Neutrophil (primary cell): ENCODE measurements around the gene CCZ1.
"Not testable (repeated sequence)": the region's sequence is repeated elsewhere in the genome, so short reads cannot be mapped to it uniquely, and the experiment has no call there.

Experiments
- H3K27ac ChIP-seq: fragments of 200-600 bp; sonication (generic); 2 replicates; pipeline ENCODE4 v1.5.1; 2016; ENCODE audit warnings: mild to moderate bottlenecking, moderate library complexity
- H3K27me3 ChIP-seq: fragments of 200-600 bp; sonication (generic); 2 replicates; pipeline ENCODE4 v1.6.0; 2016; ENCODE audit warnings: mild to moderate bottlenecking
- H3K36me3 ChIP-seq: fragments of 200-600 bp; sonication (generic); 2 replicates; pipeline ENCODE4 v1.5.1; 2017
- H3K4me1 ChIP-seq, 2 experiments: fragments of 200-600 bp in 1 of 2; sonication (generic) in 1 of 2; 1 replicate in 1 of 2; 2 replicates in 1 of 2; pipeline versions ENCODE4 v1.5.1 to v1.6.1; 2013 to 2016; ENCODE audit warnings: low read depth in 1 of 2, low read length in 1 of 2, mild to moderate bottlenecking in 1 of 2, moderate library complexity in 1 of 2; ENCODE audit not compliant: control insufficient read depth in 1 of 2, insufficient read depth in 1 of 2
- H3K4me3 ChIP-seq, 2 experiments: fragments of 200-600 bp in 1 of 2; sonication (generic) in 1 of 2; 1 replicate in 1 of 2; 2 replicates in 1 of 2; pipeline ENCODE4 v1.5.1; 2013 to 2016; ENCODE audit warnings: low read depth in 1 of 2, low read length in 1 of 2, mild to moderate bottlenecking in 1 of 2, moderate library complexity in 1 of 2
- H3K9me3 ChIP-seq: fragments of 200-600 bp; sonication (generic); 2 replicates; pipeline ENCODE4 v1.5.1; 2016

Gene CCZ1

DNA sequence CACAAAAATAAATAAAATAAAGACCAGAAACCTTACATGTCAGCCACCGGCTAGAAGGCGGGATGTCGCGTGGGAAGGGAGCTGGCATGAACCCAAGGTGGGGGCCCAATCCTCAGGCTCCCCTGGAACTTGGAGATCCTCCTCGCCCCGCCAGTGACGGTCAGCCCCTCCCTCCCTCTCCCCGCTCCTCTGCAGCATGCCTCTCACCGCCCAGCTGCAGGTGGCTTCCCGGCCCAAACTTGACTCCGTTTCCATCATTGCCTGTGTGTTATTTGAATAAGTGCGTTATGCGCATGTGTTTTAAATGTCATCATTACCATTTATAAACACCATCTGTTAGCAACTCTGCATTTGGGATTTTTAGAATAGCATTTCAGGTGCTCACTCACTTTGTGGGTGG is 64.7 kb downstream of the CCZ1 start:
- H3K4me1 ChIP-seq, H3K27ac ChIP-seq, H3K27me3 ChIP-seq, H3K36me3 ChIP-seq, H3K4me3 ChIP-seq, H3K9me3 ChIP-seq: not testable (repeated sequence)

DNA sequence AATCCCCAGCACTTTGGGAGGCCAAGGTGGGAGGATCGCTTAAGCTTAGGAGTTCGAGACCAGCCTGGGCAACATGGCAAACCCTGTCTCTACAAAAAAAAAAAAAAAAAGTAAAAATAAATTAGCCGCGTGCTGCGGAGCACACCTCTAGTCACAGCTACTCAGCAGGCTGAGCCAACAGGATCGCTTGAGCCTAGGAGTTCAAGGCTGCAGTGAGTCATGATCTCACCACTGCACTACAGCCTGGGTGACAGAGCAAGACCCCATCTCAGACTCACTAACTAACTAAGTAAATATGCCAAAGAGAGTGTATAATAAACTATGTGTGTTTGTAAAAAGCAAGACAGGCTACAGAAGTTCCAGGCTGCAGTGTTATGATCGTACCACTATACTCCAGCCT is 65.3 kb downstream of the CCZ1 start:
- not testable (repeated sequence) for H3K9me3 ChIP-seq

GRCh38 chr7:5970347-5970911 is 71.9 kb downstream of the CCZ1 start, which contains the start of gene RSPH10B:
TSS of gene RSPH10B (minus strand) at chr7:5970689. CDS start at chr7:5967116, 3,573 bp downstream.
- not testable (repeated sequence) for H3K4me1 ChIP-seq, H3K27me3 ChIP-seq, H3K36me3 ChIP-seq, H3K9me3 ChIP-seq, H3K27ac ChIP-seq, H3K4me3 ChIP-seq

More for the DNA sequence above, 65.3 kb downstream of the CCZ1 start:
- H3K27ac ChIP-seq, H3K4me3 ChIP-seq, H3K27me3 ChIP-seq, H3K36me3 ChIP-seq, H3K4me1 ChIP-seq: not testable (repeated sequence)

DNA sequence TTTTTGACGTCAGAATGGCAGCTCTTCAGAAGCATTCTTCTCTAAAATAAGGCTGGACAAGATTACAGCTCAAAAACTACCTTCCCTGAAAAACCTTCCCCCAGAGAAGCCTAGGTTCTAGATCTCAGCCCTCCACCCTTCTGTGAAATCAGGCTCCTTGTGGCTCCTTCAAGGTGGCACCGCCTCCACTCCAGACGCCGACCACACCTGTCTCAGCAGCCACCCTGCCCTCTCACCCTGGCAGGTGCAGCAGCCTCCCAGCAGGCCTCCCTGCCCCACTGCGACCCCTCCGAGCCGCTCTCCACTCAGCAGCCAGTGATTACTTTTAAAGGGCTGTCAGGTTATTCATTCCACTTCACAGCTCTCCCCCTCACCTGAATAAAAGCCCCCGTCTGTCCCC is 75.0 kb downstream of the CCZ1 start:
- not testable (repeated sequence) for H3K4me3 ChIP-seq, H3K4me1 ChIP-seq, H3K9me3 ChIP-seq, H3K27me3 ChIP-seq, H3K27ac ChIP-seq, H3K36me3 ChIP-seq
